Left ventricle myocardium inferior (tissue), 1 donor: ENCODE results near the gene TMEM212. TPM values are rescaled to one million over a fixed set of nuclear protein-coding genes. Genes with fewer than 3 reads are reported as not detected.

Experiments
- DNase-seq: peaks from one replicate; pipeline ENCODE4 v3.0.0-alpha.2; 2020
- H3K27ac ChIP-seq: fragments of 200-600 bp; replicated peaks from 2 replicates; pipeline ENCODE4 v1.8.0; 2021
- H3K27me3 ChIP-seq: fragments of 200-600 bp; 2 replicates; pipeline ENCODE4 v1.8.0; 2021; ENCODE audit warnings: low read depth
- H3K36me3 ChIP-seq: fragments of 200-600 bp; 2 replicates; pipeline ENCODE4 v1.8.0; 2021
- H3K4me1 ChIP-seq: fragments of 200-600 bp; 2 replicates; pipeline ENCODE4 v1.8.0; 2021
- H3K4me3 ChIP-seq: fragments of 200-600 bp; 2 replicates; pipeline ENCODE4 v1.8.0; 2021; ENCODE audit warnings: mild to moderate bottlenecking, moderate library complexity
- H3K9me3 ChIP-seq: fragments of 200-600 bp; replicated peaks from 2 replicates; pipeline ENCODE4 v1.8.0; 2021
- CTCF ChIP-seq: fragments of 200-600 bp; IDR thresholded peaks from 2 replicates; pipeline ENCODE4 v1.8.0; 2021; ENCODE audit warnings: antibody characterized with exemption, mild to moderate bottlenecking, borderline replicate concordance
- intact Hi-C: fragments of 100-400 bp; cut with micrococcal nuclease; formaldehyde crosslinking; loops from one replicate; pipeline ENCODE4 v1.11.0; 2022
- total RNA-seq: library from RNA; stranded (reverse); fragmentation: NEBNext Ultra II Directional; extraction: Animal tissue kit (Norgen Biotek cat#: 25700); gene quantifications from one replicate; pipeline ENCODE4 v1.2.1, GENCODE V29; 2021
- donor health status: DM: no; HTN: yes; CAD: no; lungs with severe emphysema.

The TMEM212 gene
- total RNA-seq, 1 donor from 2014 or later, result not detected

GRCh38 chr3:171810629-171811294 is 32.4 kb upstream of the TMEM212 start:
- TF ChIP-seq CTCF, result no peak
- H3K9me3 ChIP-seq, result no peaks in the 10 kb centered on the region
- peak overlapping the region; percentile 85 for H3K4me3 ChIP-seq
- peak overlapping the region; percentile 97 for H3K27ac ChIP-seq
- no peak for DNase-seq
- H3K4me1 ChIP-seq, result peaks cover 39% of the 10 kb centered on the region
- no peaks in the 10 kb centered on the region for H3K36me3 ChIP-seq
- H3K27me3 ChIP-seq, result no peaks in the 10 kb centered on the region
- intact Hi-C loops, result no loop called here

DNA sequence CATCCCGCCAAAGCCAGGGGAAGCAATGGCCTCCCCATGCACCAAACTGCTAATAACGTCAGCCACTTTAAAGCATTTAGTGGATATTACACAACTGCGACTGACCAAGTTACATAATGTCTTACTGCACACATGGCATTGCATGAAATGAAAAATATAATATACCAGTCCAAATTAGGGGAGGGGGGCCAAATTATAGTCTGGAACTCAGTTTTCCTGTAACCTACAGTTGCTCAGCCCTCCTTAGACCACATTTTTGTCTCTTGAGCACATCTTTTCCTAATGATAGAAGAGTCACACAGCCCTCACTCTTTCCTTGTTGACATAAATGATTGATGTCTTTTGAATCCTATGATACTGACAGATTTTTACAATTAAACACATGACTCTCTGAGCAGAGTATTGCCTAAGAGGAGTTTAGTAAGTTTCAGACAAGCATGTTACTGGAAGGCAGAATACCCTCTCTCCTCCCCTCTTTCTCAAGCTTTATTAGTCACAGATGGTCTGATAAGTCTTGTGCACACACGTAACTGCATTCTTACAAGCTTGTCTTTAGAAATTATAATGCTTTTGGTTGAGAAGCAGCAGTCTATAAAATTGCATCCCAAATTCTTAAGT is 31.7 kb upstream of the TMEM212 start:
- TF ChIP-seq CTCF, result no peak
- intact Hi-C loops, result no loop called here

GRCh38 chr3:171811913-171812335 is 31.2 kb upstream of the TMEM212 start:
- no peaks in the 10 kb centered on the region for H3K27me3 ChIP-seq
- intact Hi-C loops, result no loop called here
- H3K27ac ChIP-seq, result peak overlapping the region; percentile 97
- DNase-seq, result no peak
- TF ChIP-seq CTCF, result no peak
- peaks cover 27% of the 10 kb centered on the region for H3K4me1 ChIP-seq
- H3K36me3 ChIP-seq, result no peaks in the 10 kb centered on the region
- no peaks in the 10 kb centered on the region for H3K9me3 ChIP-seq
- H3K4me3 ChIP-seq, result no peak overlapping the region

More for the DNA sequence above, 31.7 kb upstream of the TMEM212 start:
- Histone ChIP-seq H3K4me1 (peaks cover 32% of the 10 kb centered on the region), H3K4me3 (peak overlapping the region; percentile 85), H3K36me3 (no peaks in the 10 kb centered on the region), H3K9me3 (no peaks in the 10 kb centered on the region), H3K27ac (peak overlapping the region; percentile 97), H3K27me3 (no peaks in the 10 kb centered on the region)
- DNase-seq, result no peak

GRCh38 chr3:171812811-171813210 is 30.3 kb upstream of the TMEM212 start:
- no peak overlapping the region for H3K4me3 ChIP-seq
- H3K27ac ChIP-seq, result peak overlapping the region; percentile 3
- TF ChIP-seq CTCF, result no peak
- no peaks in the 10 kb centered on the region for H3K27me3 ChIP-seq
- H3K9me3 ChIP-seq, result no peaks in the 10 kb centered on the region
- H3K4me1 ChIP-seq, result peaks cover 25% of the 10 kb centered on the region
- DNase-seq, result no peak
- H3K36me3 ChIP-seq, result no peaks in the 10 kb centered on the region
- intact Hi-C loops, result no loop called here

DNA sequence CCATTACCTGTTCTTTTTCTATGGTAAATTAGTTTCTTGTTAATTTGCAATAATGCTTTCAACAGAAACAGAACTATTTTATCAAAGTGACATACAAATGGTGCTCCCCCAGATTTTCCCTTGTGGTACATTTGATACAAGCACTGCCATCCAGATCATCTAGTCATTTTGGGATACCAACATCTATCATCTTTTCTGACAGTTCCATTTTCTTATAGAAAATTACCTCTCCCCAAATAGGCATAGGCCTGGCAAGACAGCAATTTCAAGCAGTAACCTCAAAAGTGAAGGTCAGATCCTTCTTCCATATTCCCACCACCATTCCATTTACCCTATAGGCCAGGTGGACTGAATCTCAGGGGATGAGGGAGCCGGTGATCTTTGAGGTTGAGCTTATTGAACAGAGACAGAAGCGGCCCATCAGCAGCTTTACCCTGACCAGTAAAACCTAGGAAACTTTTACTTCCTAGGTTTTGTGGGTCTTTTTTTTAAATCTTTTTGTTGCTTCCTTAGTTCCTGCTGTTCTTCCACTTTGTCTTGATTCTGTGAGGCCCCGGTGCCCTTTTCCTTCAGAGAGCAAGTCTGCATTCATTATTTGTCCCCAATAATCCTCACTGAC is 29.8 kb upstream of the TMEM212 start:
- intact Hi-C loops, result no loop called here

More for the DNA sequence above, 29.8 kb upstream of the TMEM212 start:
- H3K27me3 ChIP-seq, result no peaks in the 10 kb centered on the region
- H3K27ac ChIP-seq, result peak overlapping the region; percentile 47
- no peak for TF ChIP-seq CTCF
- DNase-seq, result no peak
- H3K9me3 ChIP-seq, result no peaks in the 10 kb centered on the region
- no peak overlapping the region for H3K4me3 ChIP-seq
- H3K4me1 ChIP-seq, result peaks cover 25% of the 10 kb centered on the region
- H3K36me3 ChIP-seq, result no peaks in the 10 kb centered on the region
